ENCODE data around the gene NOS3. TPM values are rescaled to one million over a fixed set of nuclear protein-coding genes. Genes with fewer than 3 reads are reported as not detected.

Gene NOS3
- total RNA-seq (2014; rRNA removed; shearing (Covaris generic)): not detected in 2 replicates

GRCh38 chr7:150990416-150991186 is at the start of gene NOS3:
NOS3 (plus strand) TSS chr7:150991017; CDS start chr7:150993804, 2,787 bp downstream.

GRCh38 chr7:150978126-150978789 is 12.6 kb upstream of the NOS3 start, which contains the start of gene KCNH2:
KCNH2 (minus strand) TSS chr7:150978321; CDS start chr7:150977913, 408 bp downstream.

DNA sequence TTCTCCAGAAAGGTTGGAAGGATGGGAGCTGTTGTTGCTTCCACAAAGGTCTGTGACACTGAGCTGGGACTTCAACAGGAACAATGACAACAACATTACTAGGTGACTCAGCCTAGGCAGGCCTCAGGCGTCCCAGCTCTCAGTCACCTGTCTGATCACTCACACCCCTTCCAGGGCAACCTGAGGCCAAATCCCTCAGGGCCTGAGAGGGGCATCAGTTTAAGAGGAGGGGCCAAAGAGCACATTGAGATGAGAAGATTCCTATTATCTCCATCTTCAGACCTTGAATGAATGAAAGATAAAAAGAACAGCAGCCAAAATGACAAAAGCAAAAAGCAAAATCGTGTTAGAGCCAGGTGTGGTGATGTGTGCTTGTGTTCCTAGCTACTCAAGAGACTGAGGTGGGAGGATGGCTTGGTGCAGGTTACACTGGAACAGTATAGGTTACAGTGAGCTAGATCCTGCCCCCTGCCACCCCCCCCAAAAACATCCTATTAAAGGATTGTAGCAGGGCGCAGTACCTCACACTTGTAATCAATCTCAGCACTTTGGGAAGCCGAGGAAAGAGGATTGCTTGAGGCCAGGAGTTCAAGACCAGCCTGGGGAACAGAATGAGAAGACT is 33.7 kb downstream of the NOS3 start, which contains the start of gene ATG9B:
Gene ATG9B (minus strand): TSS at position 60 of the 622 bp plus-strand sequence. CDS start 71 bp downstream, outside the sequence.

DNA sequence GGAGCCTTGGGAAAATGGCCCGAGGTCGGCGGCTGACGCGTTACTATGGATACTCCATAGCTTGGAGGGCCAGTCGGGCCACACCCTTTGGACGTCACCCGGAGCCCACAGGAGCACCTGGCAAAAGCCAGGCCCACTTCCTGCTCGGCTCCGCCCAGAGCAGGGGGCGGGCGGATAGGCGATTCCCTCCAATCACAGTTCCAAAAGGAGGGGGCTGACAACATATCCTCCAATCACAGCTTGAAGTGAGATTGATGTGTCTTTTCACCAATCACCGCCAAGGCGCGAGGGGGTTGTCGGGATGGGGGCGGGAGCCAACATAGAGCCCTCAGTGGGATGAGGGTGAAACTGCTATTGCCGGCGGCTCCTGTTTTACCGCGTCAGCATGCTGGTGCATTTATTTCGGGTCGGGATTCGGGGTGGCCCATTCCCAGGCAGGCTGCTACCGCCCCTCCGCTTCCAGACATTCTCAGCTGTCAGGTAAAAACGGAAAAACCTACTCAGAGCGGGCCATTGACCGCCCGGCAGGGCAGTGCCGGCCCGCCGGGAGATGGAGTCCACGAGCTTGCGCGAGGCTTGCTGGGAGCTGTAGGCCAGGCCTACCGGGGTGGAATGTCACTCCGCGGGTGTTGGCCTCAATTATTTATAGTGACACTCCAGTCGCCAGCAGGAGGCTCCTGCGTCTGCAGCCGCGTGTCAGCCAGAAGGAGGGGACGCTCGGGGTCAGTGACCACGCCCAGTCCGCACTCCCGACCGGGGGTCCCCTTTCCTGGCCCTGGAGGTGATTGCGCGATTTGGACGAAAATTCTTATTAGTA is 37.5 kb downstream of the NOS3 start, which contains the start of gene ABCB8:
Gene ABCB8 (plus strand): TSS at position 320 of the 817 bp plus-strand sequence. CDS start 66 bp downstream, at position 386.

DNA sequence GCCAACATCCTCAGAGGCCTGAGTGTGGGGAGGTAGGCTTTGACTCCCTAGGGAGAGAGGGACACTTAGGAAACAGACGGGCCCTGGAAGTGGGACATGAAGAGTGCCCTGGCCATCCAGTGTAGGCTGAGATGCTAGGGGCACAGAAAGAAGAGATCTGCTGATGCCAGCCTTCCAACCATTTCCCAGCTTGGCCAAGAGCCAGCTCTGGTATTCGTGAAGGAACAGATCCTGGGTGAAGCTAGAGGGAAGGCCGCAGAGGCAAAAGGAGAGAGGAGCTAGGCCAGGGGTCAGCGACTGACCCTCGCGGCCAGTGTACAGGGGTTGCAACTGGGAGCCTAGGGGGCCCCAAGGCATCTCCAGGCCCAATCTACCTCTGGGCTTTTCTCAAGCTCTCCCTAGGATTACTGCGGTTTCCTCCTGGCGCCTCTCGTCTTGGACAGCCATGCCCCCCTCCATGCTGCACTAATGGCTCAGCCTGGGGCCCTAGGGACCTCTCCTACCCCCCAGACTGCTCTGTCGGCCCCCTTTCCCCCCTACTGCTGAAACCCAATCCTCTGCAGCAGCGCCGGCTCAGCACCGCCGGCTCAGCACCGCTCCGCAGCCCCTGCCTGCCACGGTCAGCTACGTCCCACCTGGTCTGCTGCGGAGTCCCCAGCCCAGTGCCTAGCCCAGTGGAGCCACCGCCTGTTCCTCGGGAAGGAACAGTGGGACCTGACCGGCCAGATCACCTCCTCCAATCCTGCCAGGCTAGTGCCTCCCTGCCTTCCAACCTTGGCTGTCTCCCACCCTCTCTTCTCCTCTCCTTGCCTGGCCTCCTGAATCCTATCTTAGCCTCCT is 57.4 kb downstream of the NOS3 start, which contains the start of gene ASIC3:
Gene ASIC3 (plus strand): TSS at position 556 of the 840 bp plus-strand sequence. CDS start 355 bp downstream, outside the sequence.

GRCh38 chr7:151057506-151057988 is 66.7 kb downstream of the NOS3 start, which contains the start of gene CDK5:
CDK5 (minus strand) TSS chr7:151057897; CDS start chr7:151057848, 49 bp downstream.

DNA sequence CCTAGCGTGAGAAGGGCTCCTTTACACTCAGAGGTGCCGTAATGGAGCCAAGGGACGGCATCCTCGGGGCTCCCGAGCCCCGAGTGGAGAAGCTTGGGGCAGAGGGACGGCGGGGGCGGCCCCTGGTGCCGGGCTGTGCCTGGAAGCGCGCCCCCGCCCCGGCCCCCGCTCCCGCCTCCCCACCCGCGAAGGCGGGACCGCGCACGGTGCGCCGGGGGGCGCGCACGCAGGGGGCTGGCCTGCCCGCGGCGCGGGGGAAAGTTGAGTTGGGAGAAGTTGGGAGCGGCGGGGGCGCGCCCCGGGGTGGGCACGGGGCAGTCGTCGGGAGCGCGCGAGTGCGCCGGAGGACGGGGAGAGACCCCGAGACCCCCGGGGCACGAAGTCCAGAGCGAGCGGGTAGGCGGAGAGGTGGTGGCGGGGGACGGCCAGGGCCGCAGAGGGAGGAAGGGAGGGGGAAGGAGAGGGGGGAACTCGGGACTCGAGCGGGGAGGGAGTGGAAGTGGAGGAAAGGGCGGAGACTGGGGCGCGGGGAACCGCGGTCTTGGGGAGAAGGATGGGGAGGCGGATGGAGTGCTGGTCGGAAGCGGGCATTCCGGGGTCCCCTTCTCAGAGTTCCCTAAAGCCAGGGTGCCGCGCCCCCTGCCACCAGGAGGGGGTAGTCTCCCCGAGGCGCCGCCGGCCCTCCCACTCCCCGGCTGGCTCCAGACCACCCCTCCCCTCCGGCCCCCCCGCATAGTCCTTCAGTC is 68.7 kb downstream of the NOS3 start, which contains the start of gene SLC4A2:
Gene SLC4A2 (plus strand): TSS at position 223 of the 746 bp plus-strand sequence. CDS start 2,399 bp downstream, outside the sequence.

Other genes starting within 250 kb of the NOS3 start
- gene TMEM176B, start 190.7 kb upstream of the NOS3 start, total RNA-seq (2014; rRNA removed; shearing (Covaris generic)): not detected in 2 replicates
- gene TMEM176A, start 190.2 kb upstream of the NOS3 start, total RNA-seq (2014; rRNA removed; shearing (Covaris generic)): not detected in 2 replicates
- gene AOC1, start 138.5 kb upstream of the NOS3 start, total RNA-seq (2014; rRNA removed; shearing (Covaris generic)): 0.08 TPM in 1 of 2 replicates, not detected in the other
- gene KCNH2, start 12.7 kb upstream of the NOS3 start, total RNA-seq (2014; rRNA removed; shearing (Covaris generic)): not detected in 2 replicates
- gene ATG9B, start 33.5 kb downstream of the NOS3 start, total RNA-seq (2014; rRNA removed; shearing (Covaris generic)): not detected in 2 replicates
- 29.2 and 37.3 TPM in 2 replicates for gene ABCB8, start 37.4 kb downstream of the NOS3 start, total RNA-seq (2014; rRNA removed; shearing (Covaris generic))
- gene ASIC3, start 57.5 kb downstream of the NOS3 start, total RNA-seq (2014; rRNA removed; shearing (Covaris generic)): 0.74 and 3.7 TPM in 2 replicates
- 44.8 and 50.0 TPM in 2 replicates for gene CDK5, start 66.9 kb downstream of the NOS3 start, total RNA-seq (2014; rRNA removed; shearing (Covaris generic))
- gene SLC4A2, start 68.6 kb downstream of the NOS3 start, total RNA-seq (2014; rRNA removed; shearing (Covaris generic)): 193 and 293 TPM in 2 replicates
- gene FASTK, start 89.8 kb downstream of the NOS3 start, total RNA-seq (2014; rRNA removed; shearing (Covaris generic)): 93.0 and 94.2 TPM in 2 replicates
- 48.4 and 64.1 TPM in 2 replicates for gene TMUB1, start 92.5 kb downstream of the NOS3 start, total RNA-seq (2014; rRNA removed; shearing (Covaris generic))
- 58.4 and 63.6 TPM in 2 replicates for gene AGAP3, start 95.5 kb downstream of the NOS3 start, total RNA-seq (2014; rRNA removed; shearing (Covaris generic))
- not detected in 2 replicates for gene GBX1, start 176.7 kb downstream of the NOS3 start, total RNA-seq (2014; rRNA removed; shearing (Covaris generic))
- gene ASB10, start 196.2 kb downstream of the NOS3 start, total RNA-seq (2014; rRNA removed; shearing (Covaris generic)): not detected in 2 replicates
- gene H2BK1, start 219.5 kb downstream of the NOS3 start, total RNA-seq (2014; rRNA removed; shearing (Covaris generic)): not detected in 2 replicates
- 57.4 and 67.6 TPM in 2 replicates for gene ABCF2, start 236.2 kb downstream of the NOS3 start, total RNA-seq (2014; rRNA removed; shearing (Covaris generic))
- gene CHPF2, start 241.5 kb downstream of the NOS3 start, total RNA-seq (2014; rRNA removed; shearing (Covaris generic)): 40.2 and 43.6 TPM in 2 replicates

All from A375 (cell line).